SU-DHL-6 (cell line): ENCODE measurements around the gene GNB3.

Experiments
- CTCF ChIP-seq: fragments of 200-600 bp; sonication (generic); IDR thresholded peaks from one replicate; pipeline ENCODE4 v1.5.1; 2017; ENCODE audit warnings: antibody characterized with exemption, mild to moderate bottlenecking, low read length, moderate library complexity; ENCODE audit not compliant: insufficient read depth, poor library complexity, severe bottlenecking
- EZH2phosphoT487 ChIP-seq: fragments of 200-600 bp; sonication (generic), shearing (Covaris generic); conservative IDR thresholded peaks from 2 replicates; pipeline ENCODE4 v1.6.1; 2018; ENCODE audit warnings: mild to moderate bottlenecking, antibody characterized with exemption, low read length, moderate library complexity, mixed read lengths

DNA sequence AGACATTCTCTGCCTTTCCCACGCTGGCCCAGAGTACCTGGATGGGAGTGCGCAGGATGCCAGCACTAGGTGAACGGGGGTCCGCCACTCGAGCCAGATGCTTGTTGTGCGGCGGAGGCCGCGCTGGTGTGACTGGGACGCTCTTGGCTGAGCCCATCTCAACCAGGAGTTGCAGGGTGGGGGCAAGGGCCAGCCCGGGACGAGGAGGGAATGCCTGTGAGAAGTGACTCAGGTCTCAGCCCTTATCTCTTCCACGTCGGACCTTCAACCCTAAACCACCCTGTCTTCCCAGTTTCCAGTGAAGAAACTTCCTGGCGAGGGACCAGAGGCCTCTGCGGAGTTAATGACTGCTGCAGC lies 10.0 kb downstream of the GNB3 start:
- no peak for TF ChIP-seq CTCF
- TF ChIP-seq EZH2phosphoT487: no peak
